GM12801 (cell line): ENCODE measurements around the gene CD200R1L.

Experiments
- CTCF ChIP-seq: IDR thresholded peaks from one replicate; pipeline ENCODE4 v1.5.1; 2011; ENCODE audit warnings: control low read depth; ENCODE audit not compliant: insufficient read length; ENCODE audit errors: extremely low read depth

The CD200R1L gene

GRCh38 chr3:112874725-112875124 lies 28.1 kb upstream of the CD200R1L start:
- no peak for TF ChIP-seq CTCF

GRCh38 chr3:112873632-112874031 lies 27.0 kb upstream of the CD200R1L start:
- TF ChIP-seq CTCF: no peak

DNA sequence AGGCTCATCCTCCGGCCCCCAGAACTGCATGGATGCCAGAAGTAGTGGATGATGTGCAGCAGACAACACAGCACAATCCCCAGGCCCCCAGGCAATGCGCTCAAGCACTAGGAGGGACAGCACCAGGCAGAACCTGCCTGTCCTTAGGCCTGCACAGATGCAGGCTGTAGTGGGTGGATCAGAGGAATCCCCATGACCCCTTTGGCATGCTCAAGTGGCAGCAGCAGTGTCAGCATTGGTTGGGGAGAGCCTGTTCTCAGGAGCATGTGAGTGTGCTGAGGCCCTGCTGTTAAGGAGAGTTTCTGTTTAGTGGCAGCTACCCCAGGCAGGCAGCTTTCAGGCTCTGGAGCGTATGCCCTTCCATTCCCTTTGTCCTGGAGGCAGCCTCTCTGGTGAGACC lies 25.1 kb upstream of the CD200R1L start:
- no peak for TF ChIP-seq CTCF

DNA sequence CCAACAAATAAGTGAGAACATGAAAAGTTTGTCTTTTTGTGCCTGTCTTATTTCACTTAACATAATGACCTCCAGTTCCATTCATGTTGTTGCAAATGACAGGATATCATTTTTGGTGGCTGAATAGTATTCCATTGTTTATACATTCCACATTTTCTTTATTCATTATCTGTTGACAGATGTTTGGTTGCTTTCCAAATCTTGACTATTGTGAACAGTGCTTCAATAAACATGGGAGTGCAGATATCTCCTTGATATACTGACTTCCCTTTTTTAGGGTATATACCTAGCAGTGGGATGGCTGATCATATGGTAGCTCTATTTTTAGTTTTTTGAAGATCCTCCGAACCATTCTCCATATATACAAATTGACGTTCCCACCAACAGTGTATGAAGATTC lies 19.1 kb upstream of the CD200R1L start:
- TF ChIP-seq CTCF: no peak

GRCh38 chr3:112860898-112861297 lies 14.2 kb upstream of the CD200R1L start:
- no peak for TF ChIP-seq CTCF

GRCh38 chr3:112858410-112859069 lies 11.9 kb upstream of the CD200R1L start:
- no peak for TF ChIP-seq CTCF

DNA sequence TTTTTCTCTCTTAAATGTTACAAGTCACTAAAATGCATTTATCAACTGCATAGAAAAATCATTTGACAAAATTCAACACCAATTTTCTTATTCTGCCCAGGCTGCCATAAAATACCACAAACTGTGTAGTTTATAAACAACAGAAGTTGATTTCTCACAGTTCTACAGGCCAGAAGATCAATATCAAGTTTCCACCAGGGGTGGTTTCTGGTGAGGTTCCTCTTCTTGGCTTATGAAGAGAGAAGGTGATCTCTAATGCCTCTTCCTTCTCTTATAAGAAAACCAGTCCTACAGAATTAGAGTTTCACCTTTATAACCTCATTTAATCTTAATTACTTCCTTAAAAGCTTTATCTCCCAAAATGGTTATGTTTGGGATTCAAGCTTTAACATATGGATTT lies 10.9 kb upstream of the CD200R1L start:
- no peak for TF ChIP-seq CTCF
